Left lung (tissue), 10 donors: ENCODE data around the gene SYT11. TPM values are rescaled to one million over a fixed set of nuclear protein-coding genes. Genes with fewer than 3 reads are reported as not detected.

ENCODE experiments used
- ATAC-seq: fragments of 200-7000 bp; cut with Tn5 transposase; one replicate; pipeline ENCODE4 v1.9.1; 2020; ENCODE audit warnings: moderate library complexity
- DNase-seq, 4 donors: peaks; one replicate each; pipeline ENCODE4 v3.0.0-alpha.2; 2013 to 2020
- H3K27ac ChIP-seq, 2 donors: fragments of 200-600 bp; sonication (generic) in 1 of 2; one replicate each; pipeline versions ENCODE4 v1.5.0 to v1.8.0; 2020 to 2021
- H3K27me3 ChIP-seq, 2 donors: fragments of 200-600 bp; sonication (generic) in 1 of 2; one replicate each; pipeline versions ENCODE4 v1.5.0 to v1.8.0; 2020 to 2021
- H3K36me3 ChIP-seq, 2 donors: fragments of 200-600 bp; sonication (generic) in 1 of 2; one replicate each; pipeline versions ENCODE4 v1.5.0 to v1.8.0; 2020 to 2021
- H3K4me1 ChIP-seq, 2 donors: fragments of 200-600 bp; one replicate each; pipeline ENCODE4 v1.8.0; 2021
- H3K4me3 ChIP-seq, 2 donors: fragments of 200-600 bp; sonication (generic) in 1 of 2; one replicate each; pipeline versions ENCODE4 v1.5.0 to v1.8.0; 2020 to 2021; ENCODE audit warnings: mild to moderate bottlenecking in 1 of 2
- H3K9me3 ChIP-seq, 2 donors: fragments of 200-600 bp; sonication (generic) in 1 of 2; one replicate each; pipeline versions ENCODE4 v1.5.0 to v1.8.0; 2020 to 2021
- CTCF ChIP-seq, 2 donors: fragments of 200-600 bp; sonication (generic) in 1 of 2; IDR thresholded peaks; one replicate each; pipeline versions ENCODE4 v1.5.0 to v1.8.0; 2021; ENCODE audit warnings: antibody characterized with exemption in 2 of 2
- intact Hi-C, 2 donors: fragments of 100-400 bp; cut with DNase I; formaldehyde crosslinking; loops; one replicate each; pipeline versions ENCODE4 v1.11.2 to v1.14.2; 2022
- polyA plus RNA-seq, 6 donors: library from polyadenylated mRNA; unstranded; fragments of 120-200 nt; gene quantifications; one replicate each; pipeline ENCODE4 v1.2.1, GENCODE V29; 2013; ENCODE audit not compliant: insufficient read length in 6 of 6
- total RNA-seq, 2 donors: library from RNA; stranded (reverse); fragmentation: NEBNext Ultra II Directional; extraction: Animal tissue kit (Norgen Biotek cat#: 25700); gene quantifications; one replicate each; pipeline ENCODE4 v1.2.1, GENCODE V29; 2021
- donor health status: DM: no; HTN: yes; CAD: no.
- donor health status: DM: no; HTN: no; CAD: no.

The SYT11 gene
- total and polyA plus RNA-seq, 8 donors = 10.7 to 13.8 (median 12.1) TPM

DNA sequence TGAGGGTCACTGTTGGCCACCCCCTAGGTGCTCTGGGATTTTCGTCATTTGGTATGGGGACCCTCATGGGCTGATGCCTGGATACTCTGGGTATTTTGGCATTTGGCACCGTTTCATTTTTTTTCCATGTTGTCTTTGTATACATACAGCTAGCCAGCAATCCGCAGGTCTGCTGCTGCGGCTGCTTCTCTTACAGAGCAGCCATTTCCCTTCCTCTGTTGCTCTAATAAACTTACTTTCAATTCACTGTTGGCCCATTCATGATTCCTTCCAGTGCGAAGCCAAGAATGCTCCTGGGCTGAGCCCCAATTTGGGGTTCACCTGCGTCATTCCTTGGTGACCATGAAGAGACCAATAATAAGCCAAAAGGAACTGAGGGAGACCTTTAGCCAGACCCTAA is 23.8 kb upstream of the SYT11 start:
- no peak overlapping the region for H3K4me3 ChIP-seq
- peaks cover 0 to 10% of the 10 kb centered on the region in 2 donors for H3K4me1 ChIP-seq
- H3K27ac ChIP-seq = no peak overlapping the region
- intact Hi-C loops = no loop called here
- H3K27me3 ChIP-seq = no peaks in the 10 kb centered on the region
- ATAC-seq (no peak), DNase-seq (no peak)
- no peaks in the 10 kb centered on the region for H3K9me3 ChIP-seq
- H3K36me3 ChIP-seq = no peaks in the 10 kb centered on the region
- no peak for TF ChIP-seq CTCF (IDR thresholded peaks at IDR 0.05)

DNA sequence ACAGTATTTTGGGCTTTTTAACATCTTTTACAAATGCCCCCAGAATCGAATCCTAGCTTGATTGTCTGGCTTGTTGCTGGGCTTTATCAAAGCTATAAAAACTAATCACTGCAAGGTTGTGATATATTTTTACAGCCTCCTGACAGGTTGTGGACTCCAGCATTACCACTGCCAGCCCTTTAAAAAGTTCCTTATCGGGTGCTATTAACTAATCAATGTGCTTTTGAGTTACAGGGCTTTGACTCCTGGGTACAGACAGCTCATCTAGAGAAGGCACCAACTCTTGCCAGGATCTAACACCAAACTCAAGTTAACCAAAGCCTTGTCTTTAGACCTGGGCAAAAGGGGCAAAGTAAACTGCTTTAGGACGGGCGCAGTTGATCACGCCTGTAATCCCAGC is 19.0 kb upstream of the SYT11 start:
- intact Hi-C loops = no loop called here
- DNase-seq = no peak
- Histone ChIP-seq H3K4me1 (no peaks in the 10 kb centered on the region), H3K9me3 (no peaks in the 10 kb centered on the region), H3K36me3 (peaks cover 0 to 24% of the 10 kb centered on the region in 2 donors), H3K27me3 (no peaks in the 10 kb centered on the region), H3K27ac (no peak overlapping the region), H3K4me3 (no peak overlapping the region)
- no peak for ATAC-seq
- no peak for TF ChIP-seq CTCF (IDR thresholded peaks at IDR 0.05)

GRCh38 chr1:155844860-155845421 is 14.4 kb upstream of the SYT11 start:
- no peak for ATAC-seq
- no peak for DNase-seq
- intact Hi-C loops = no loop called here
- Histone ChIP-seq H3K36me3 (peaks cover 0 to 55% of the 10 kb centered on the region in 2 donors), H3K9me3 (no peaks in the 10 kb centered on the region), H3K27me3 (no peaks in the 10 kb centered on the region), H3K4me1 (no peaks in the 10 kb centered on the region), H3K27ac (no peak overlapping the region), H3K4me3 (no peak overlapping the region)
- TF ChIP-seq CTCF (IDR thresholded peaks at IDR 0.05) = no peak

- TF ChIP-seq CTCF (IDR thresholded peaks at IDR 0.05) = no peak
- DNase-seq = no peak
- intact Hi-C loops = no loop called here
- Histone ChIP-seq H3K9me3 (no peaks in the 10 kb centered on the region), H3K27me3 (no peaks in the 10 kb centered on the region), H3K4me1 (peaks cover 0 to 9% of the 10 kb centered on the region in 2 donors), H3K4me3 (no peak overlapping the region), H3K27ac (no peak overlapping the region), H3K36me3 (peaks cover 0 to 80% of the 10 kb centered on the region in 2 donors)
- no peak for ATAC-seq
These were observed 11.4 kb upstream of the SYT11 start for GRCh38 chr1:155847823-155848529.

DNA sequence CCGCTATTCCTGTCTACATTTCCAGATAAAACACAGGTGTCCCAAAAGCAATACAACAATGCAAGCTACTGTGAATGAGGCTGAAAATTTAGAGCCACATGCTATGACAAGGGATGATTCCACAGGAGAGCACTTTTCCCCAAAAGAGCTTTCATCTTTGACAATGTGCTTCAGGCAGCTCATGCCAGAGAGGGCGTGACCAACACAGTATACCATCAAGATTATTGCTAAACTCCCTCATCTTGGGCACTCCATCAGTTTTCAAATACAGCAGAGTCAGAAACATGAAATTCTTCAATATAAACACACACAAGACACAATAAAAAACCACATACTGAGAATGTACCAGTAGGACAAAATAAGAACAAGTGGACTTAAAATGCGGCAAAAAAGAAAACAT is 9.0 kb upstream of the SYT11 start:
- ATAC-seq = no peak
- no peaks in the 10 kb centered on the region for H3K9me3 ChIP-seq
- no peak overlapping the region for H3K27ac ChIP-seq
- TF ChIP-seq CTCF (IDR thresholded peaks at IDR 0.05) = no peak
- H3K27me3 ChIP-seq = no peaks in the 10 kb centered on the region
- peaks cover 0 to 11% of the 10 kb centered on the region in 2 donors for H3K4me1 ChIP-seq
- H3K36me3 ChIP-seq = peaks cover 0 to 83% of the 10 kb centered on the region in 2 donors
- DNase-seq = no peak
- H3K4me3 ChIP-seq = no peak overlapping the region
- intact Hi-C loops = no loop called here
